ELR (cell line): ENCODE results near the gene PSEN1.
A peak's percentile ranks its signal among the peaks of the same experiment; 100 is the strongest.

Source experiments
- DNase-seq: peaks from one replicate; pipeline ENCODE4 v3.0.0-alpha.2; 2015; ENCODE audit warnings: low read depth

PSEN1 gene

GRCh38 chr14:73220634-73221033, 84.3 kb downstream of the PSEN1 start:
- DNase-seq, result no peak

GRCh38 chr14:73221945-73222344, 85.6 kb downstream of the PSEN1 start:
- DNase-seq, result peak; percentile 63

GRCh38 chr14:73223049-73223448, 86.7 kb downstream of the PSEN1 start:
- no peak for DNase-seq

- no peak for DNase-seq
Observed at GRCh38 chr14:73225496-73225895, 89.2 kb downstream of the PSEN1 start.

- peak; percentile 94 for DNase-seq
Observed at GRCh38 chr14:73227812-73228781, 91.8 kb downstream of the PSEN1 start.

GRCh38 chr14:73230051-73230450, 93.7 kb downstream of the PSEN1 start:
- DNase-seq, result no peak

- DNase-seq, result peak; percentile 47
Observed at GRCh38 chr14:73231981-73232851, 95.9 kb downstream of the PSEN1 start.

- DNase-seq, result no peak
Observed at GRCh38 chr14:73232984-73233383, 96.7 kb downstream of the PSEN1 start.

- no peak for DNase-seq
Observed at GRCh38 chr14:73233564-73233963, 97.3 kb downstream of the PSEN1 start.

- DNase-seq, result no peak
Observed at GRCh38 chr14:73234029-73234428, 97.7 kb downstream of the PSEN1 start.

- no peak for DNase-seq
Observed at GRCh38 chr14:73234586-73235394, 98.5 kb downstream of the PSEN1 start.

- DNase-seq, result no peak
Observed at GRCh38 chr14:73235531-73236155, 99.3 kb downstream of the PSEN1 start.

GRCh38 chr14:73236157-73236556, 99.8 kb downstream of the PSEN1 start:
- no peak for DNase-seq

- no peak for DNase-seq
Observed at GRCh38 chr14:73236752-73237218, 100.5 kb downstream of the PSEN1 start.

- peak; percentile 39 for DNase-seq
Observed at GRCh38 chr14:73237219-73237785, 101.0 kb downstream of the PSEN1 start, which contains the start of gene PAPLN. Gene PAPLN (plus strand): TSS chr14:73237506. CDS start chr14:73239779, 2,273 bp downstream.

GRCh38 chr14:73237786-73238423, 101.6 kb downstream of the PSEN1 start:
- DNase-seq, result no peak

GRCh38 chr14:73238424-73238852, 102.1 kb downstream of the PSEN1 start:
- DNase-seq, result peak; percentile 73

- DNase-seq, result no peak
Observed at GRCh38 chr14:73238941-73239340, 102.6 kb downstream of the PSEN1 start.

GRCh38 chr14:73239393-73240241, 103.3 kb downstream of the PSEN1 start:
- DNase-seq, result peak; percentile 43
